ENCODE results near the gene PKIG. TPM values are rescaled to one million over a fixed set of nuclear protein-coding genes. Genes with fewer than 3 reads are reported as not detected.

PKIG gene
- total RNA-seq, 1 experiment from 2014 or later: 27.0 TPM

DNA sequence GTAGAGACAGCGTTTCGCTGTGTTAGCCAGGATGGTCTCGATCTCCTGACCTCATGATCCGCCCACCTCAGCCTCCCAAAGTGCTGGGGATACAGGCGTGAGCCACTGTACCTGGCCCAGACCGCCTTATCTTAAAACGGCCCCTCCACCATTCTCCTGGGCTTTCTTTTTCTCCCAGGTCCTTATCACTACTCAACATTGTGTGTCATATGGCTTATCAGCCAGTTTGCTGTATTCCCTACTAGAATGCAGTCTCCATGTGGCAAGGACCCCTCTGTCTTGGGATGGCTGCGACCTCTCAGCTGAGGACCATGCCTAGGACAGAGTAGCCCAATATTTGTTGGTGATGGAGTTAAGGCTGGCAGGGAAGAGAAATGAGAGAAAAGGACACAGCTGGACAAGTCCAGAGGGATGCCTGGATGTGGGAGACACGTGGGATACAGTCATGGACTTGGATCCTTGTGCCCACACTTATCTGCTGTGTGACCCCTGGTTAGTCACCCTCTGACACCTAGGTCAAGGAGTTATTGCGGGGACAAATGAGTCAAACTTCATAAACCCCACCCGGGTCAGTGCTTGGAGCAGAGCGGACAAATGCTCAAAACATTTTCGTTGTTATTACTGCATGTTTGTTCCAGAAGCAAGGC lies 45.1 kb downstream of the PKIG start:
- Histone ChIP-seq H3K79me2 (ENCODE audit: insufficient read depth, low read length) (no peaks in the 10 kb centered on the region), H2BK5ac (ENCODE audit: insufficient read length, low read length) (no peak overlapping the region), H3K23ac (ENCODE audit: insufficient read length, low read depth, low read length) (no peak overlapping the region), H3K4me2 (ENCODE audit: insufficient read depth, insufficient read length, low read length) (no peak overlapping the region), H3K27me3 (ENCODE audit: insufficient read depth, low read length) (no peaks in the 10 kb centered on the region; the same call in 1 of the 2 replicates), H3K4me1 (ENCODE audit: insufficient read depth, low read length) (no peaks in the 10 kb centered on the region), H3K9me3 (ENCODE audit: control insufficient read depth, low read depth, low read length) (no peaks in the 10 kb centered on the region), H2BK12ac (ENCODE audit: insufficient read length, low read depth, low read length) (no peak overlapping the region), H4K8ac (replicated peaks; ENCODE audit: insufficient read length, low read depth, low read length) (no peak overlapping the region), H2BK15ac (ENCODE audit: low read depth, low read length) (no peak overlapping the region), H4K20me1 (ENCODE audit: control insufficient read depth, insufficient read depth, insufficient read length) (no peaks in the 10 kb centered on the region), H2AFZ (ENCODE audit: low read length) (no peak overlapping the region), H3K56ac (ENCODE audit: insufficient read length, low read depth, low read length) (no peak overlapping the region), H3K27ac (ENCODE audit: insufficient read length, low read depth, low read length) (no peak overlapping the region), H4K91ac (ENCODE audit: insufficient read length, low read depth, low read length) (no peak overlapping the region), H3K79me1 (ENCODE audit: insufficient read depth, low read depth, low read length, poor library complexity, severe bottlenecking) (no peaks in the 10 kb centered on the region), H2BK20ac (ENCODE audit: low read depth, low read length, poor library complexity, severe bottlenecking) (no peak overlapping the region), H4K5ac (ENCODE audit: insufficient read length, low read depth, low read length) (no peak overlapping the region), H2AK5ac (ENCODE audit: insufficient read length, low read length) (no peak overlapping the region), H3K9ac (ENCODE audit: extremely low read depth, insufficient read length, low read length) (no peak overlapping the region), H2BK120ac (ENCODE audit: low read depth, low read length, poor library complexity, severe bottlenecking) (no peak overlapping the region), H3K4ac (ENCODE audit: low read depth, low read length) (no peak overlapping the region), H3K14ac (ENCODE audit: insufficient read depth, low read length) (no peak overlapping the region), H3T11ph (ENCODE audit: low read length) (no peak overlapping the region), H3K23me2 (ENCODE audit: insufficient read length, low read depth, low read length, poor library complexity, severe bottlenecking) (no peaks in the 10 kb centered on the region), H3K18ac (ENCODE audit: insufficient read length, low read depth, low read length) (no peak overlapping the region)
- Mint-ChIP-seq H3K9me3 (no peaks in the 10 kb centered on the region), H3K27ac (no peak overlapping the region; a peak in 1 of 7 replicates), H3K4me3 (no peak overlapping the region), H3K27me3 (ENCODE audit: low read depth) (peaks cover 14% of the 10 kb centered on the region), H3K36me3 (ENCODE audit: insufficient read depth in 1 of 3, low read depth in 3 of 3) (peaks cover 8 to 23% (median 13%) of the 10 kb centered on the region in 3 experiments; a peak in 5 of 7 replicates), H3K4me1 (peaks cover 19% of the 10 kb centered on the region in 2 experiments)
- no peak for DNase-seq
- no CpG with 5 or more reads among the region's 13 CpGs for WGBS (ENCODE audit: extremely low coverage, insufficient read length, low lambda C conversion rate)
- TF ChIP-seq, protein P1, sequence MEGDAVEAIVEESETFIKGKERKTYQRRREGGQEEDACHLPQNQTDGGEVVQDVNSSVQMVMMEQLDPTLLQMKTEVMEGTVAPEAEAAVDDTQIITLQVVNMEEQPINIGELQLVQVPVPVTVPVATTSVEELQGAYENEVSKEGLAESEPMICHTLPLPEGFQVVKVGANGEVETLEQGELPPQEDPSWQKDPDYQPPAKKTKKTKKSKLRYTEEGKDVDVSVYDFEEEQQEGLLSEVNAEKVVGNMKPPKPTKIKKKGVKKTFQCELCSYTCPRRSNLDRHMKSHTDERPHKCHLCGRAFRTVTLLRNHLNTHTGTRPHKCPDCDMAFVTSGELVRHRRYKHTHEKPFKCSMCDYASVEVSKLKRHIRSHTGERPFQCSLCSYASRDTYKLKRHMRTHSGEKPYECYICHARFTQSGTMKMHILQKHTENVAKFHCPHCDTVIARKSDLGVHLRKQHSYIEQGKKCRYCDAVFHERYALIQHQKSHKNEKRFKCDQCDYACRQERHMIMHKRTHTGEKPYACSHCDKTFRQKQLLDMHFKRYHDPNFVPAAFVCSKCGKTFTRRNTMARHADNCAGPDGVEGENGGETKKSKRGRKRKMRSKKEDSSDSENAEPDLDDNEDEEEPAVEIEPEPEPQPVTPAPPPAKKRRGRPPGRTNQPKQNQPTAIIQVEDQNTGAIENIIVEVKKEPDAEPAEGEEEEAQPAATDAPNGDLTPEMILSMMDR (conservative IDR thresholded peaks at IDR 0.05): no peak
